MV-4-11 (cell line): Measurements from ENCODE around the gene CYP1B1.

Experiments
- DNase-seq: peaks from one replicate; lab custom pipeline; 2025; lab: John Stamatoyannopoulos, UW

Gene CYP1B1

GRCh38 chr2:38074764-38075506, 1.0 kb downstream of the CYP1B1 start:
- no peak for DNase-seq

GRCh38 chr2:38074058-38074763, 1.7 kb downstream of the CYP1B1 start:
- DNase-seq: no peak

GRCh38 chr2:38073211-38074057, 2.5 kb downstream of the CYP1B1 start:
- no peak for DNase-seq

GRCh38 chr2:38070438-38070837, 5.5 kb downstream of the CYP1B1 start:
- no peak for DNase-seq

GRCh38 chr2:38068234-38068633, 7.7 kb downstream of the CYP1B1 start:
- no peak for DNase-seq

- no peak for DNase-seq
Observed at GRCh38 chr2:38066421-38067115, 9.4 kb downstream of the CYP1B1 start.

- no peak for DNase-seq
Observed at GRCh38 chr2:38065502-38066135, 10.3 kb downstream of the CYP1B1 start.

- DNase-seq: peak; percentile 21
Observed at GRCh38 chr2:38064801-38065501, 11.0 kb downstream of the CYP1B1 start.

GRCh38 chr2:38060236-38061018, 15.5 kb downstream of the CYP1B1 start:
- no peak for DNase-seq

- peak; percentile 58 for DNase-seq
Observed at GRCh38 chr2:38057651-38058410, 18.1 kb downstream of the CYP1B1 start.

GRCh38 chr2:38056216-38056615, 19.7 kb downstream of the CYP1B1 start:
- DNase-seq: no peak

GRCh38 chr2:38045811-38046210, 30.1 kb downstream of the CYP1B1 start:
- no peak for DNase-seq

- peak; percentile 18 for DNase-seq
Observed at GRCh38 chr2:38039121-38039910, 36.6 kb downstream of the CYP1B1 start.

- no peak for DNase-seq
Observed at GRCh38 chr2:38038682-38039081, 37.3 kb downstream of the CYP1B1 start.

GRCh38 chr2:38037757-38038621, 38.0 kb downstream of the CYP1B1 start:
- DNase-seq: peak; percentile 29

- DNase-seq: no peak
Observed at GRCh38 chr2:38037325-38037724, 38.6 kb downstream of the CYP1B1 start.

- DNase-seq: no peak
Observed at GRCh38 chr2:38035968-38036367, 40.0 kb downstream of the CYP1B1 start.

- DNase-seq: no peak
Observed at GRCh38 chr2:38033646-38034045, 42.3 kb downstream of the CYP1B1 start.
